HCT116 (cell line): ENCODE measurements around the gene AP5S1. TPM values are rescaled to one million over a fixed set of nuclear protein-coding genes. Genes with fewer than 3 reads are reported as not detected.

ENCODE experiments used
- ATAC-seq: fragments of 200-7000 bp; cut with Tn5 transposase; 2 replicates; pipeline ENCODE4 v1.9.1; 2020; ENCODE audit warnings: mild to moderate bottlenecking, moderate library complexity
- BruUV-seq: library from RNA; stranded (reverse); fragments of 400-500 nt; replicated peaks from 2 replicates; lab custom pipeline; 2021; lab: Mats Ljungman, UMichigan
- CTCF ChIA-PET: fragments of 300-600 bp; sonication (Branson Sonifier 250); formaldehyde crosslinking; loops from one replicate; lab custom pipeline; 2021; ENCODE audit warnings: antibody characterized with exemption; lab: Charles Lee
- POLR2A ChIA-PET: fragments of 300-600, 350-600 bp; sonication (Branson Sonifier 250); formaldehyde crosslinking; loops from one replicate; lab custom pipeline; 2021; ENCODE audit warnings: antibody characterized with exemption; lab: Charles Lee
- RAD21 ChIA-PET, 2 experiments: fragments of 300-600 bp; sonication (Branson Sonifier 250); formaldehyde crosslinking; loops; one replicate each; lab custom pipeline; 2023; ENCODE audit warnings: low total read pairs in 2 of 2; ENCODE audit not compliant: uncharacterized antibody in 2 of 2, unreplicated experiment in 2 of 2, low non-redundant PET in 1 of 2; lab: Charles Lee
- DNase-seq: peaks from one replicate; pipeline ENCODE4 v3.0.0-alpha.2; 2010; ENCODE audit warnings: low read depth, low spot score
- H2AFZ ChIP-seq: fragments of 200-600 bp; shearing (Covaris generic), sonication (generic); 2 replicates; pipeline ENCODE4 v1.6.1; 2017; ENCODE audit warnings: low read depth, mixed run types, mixed read lengths, antibody characterized with exemption, low read length; ENCODE audit not compliant: poor library complexity, severe bottlenecking
- H3K27ac ChIP-seq: 2 replicates; pipeline ENCODE4 v1.5.1; 2012; ENCODE audit warnings: low read depth, low read length
- H3K27me3 ChIP-seq: fragments of 200-600 bp; sonication (generic); 2 replicates; pipeline ENCODE4 v1.6.1; 2016; ENCODE audit warnings: mixed run types, low read length, mixed read lengths; ENCODE audit not compliant: insufficient read depth
- H3K36me3 ChIP-seq, 2 experiments: fragments of 200-500 bp in 1 of 2; fragments of 200-600 bp in 1 of 2; sonication (Bioruptor generic) in 1 of 2; sonication (generic) in 1 of 2; 2 replicates each; pipeline versions ENCODE4 v1.5.1 to v1.6.1; 2014 to 2016; ENCODE audit warnings: low read length in 2 of 2, inconsistent platforms in 1 of 2, mixed read lengths in 1 of 2, mixed run types in 1 of 2; ENCODE audit not compliant: insufficient read depth in 2 of 2, control insufficient read depth in 1 of 2
- H3K4me1 ChIP-seq, 2 experiments: fragments of 200-600 bp in 1 of 2; sonication (generic) in 1 of 2; 2 replicates each; pipeline versions ENCODE4 v1.5.1 to v1.6.1; 2012 to 2017; ENCODE audit warnings: low read length in 2 of 2, inconsistent platforms in 1 of 2, mild to moderate bottlenecking in 1 of 2, mixed read lengths in 1 of 2, mixed run types in 1 of 2, moderate library complexity in 1 of 2; ENCODE audit not compliant: insufficient read depth in 2 of 2, control insufficient read depth in 1 of 2
- H3K4me2 ChIP-seq: fragments of 200-600 bp; sonication (generic); 2 replicates; pipeline ENCODE4 v1.6.1; 2017; ENCODE audit warnings: mixed run types, low read length, mixed read lengths
- H3K4me3 ChIP-seq, 2 experiments: fragments of 200-600 bp in 1 of 2; sonication (generic) in 1 of 2; replicated peaks in 1 of 2; 2 replicates each; pipeline ENCODE4 v1.5.1; 2011 to 2016; ENCODE audit warnings: low read length in 2 of 2, control low read depth in 1 of 2, low read depth in 1 of 2, mild to moderate bottlenecking in 1 of 2, mixed read lengths in 1 of 2, mixed run types in 1 of 2
- H3K79me2 ChIP-seq: fragments of 200-600 bp; sonication (generic); 2 replicates; pipeline ENCODE4 v1.6.1; 2017; ENCODE audit warnings: mild to moderate bottlenecking, mixed run types, low read length, moderate library complexity, mixed read lengths; ENCODE audit not compliant: insufficient read depth
- H3K9ac ChIP-seq: fragments of 200-600 bp; sonication (generic); 2 replicates; pipeline ENCODE4 v1.6.1; 2016; ENCODE audit warnings: low read length, mixed read lengths
- H3K9me2 ChIP-seq: fragments of 200-600 bp; sonication (generic), shearing (Covaris generic); 2 replicates; pipeline ENCODE4 v1.6.1; 2017; ENCODE audit warnings: mixed run types, mild to moderate bottlenecking, moderate library complexity; ENCODE audit not compliant: insufficient read depth
- H3K9me3 ChIP-seq, 2 experiments: fragments of 200-500 bp in 1 of 2; fragments of 200-600 bp in 1 of 2; sonication (Bioruptor generic) in 1 of 2; sonication (generic) in 1 of 2; 2 replicates each; pipeline ENCODE4 v1.6.1; 2014 to 2017; ENCODE audit warnings: low read length in 2 of 2, mixed read lengths in 2 of 2, inconsistent platforms in 1 of 2, low read depth in 1 of 2, mild to moderate bottlenecking in 1 of 2, mixed run types in 1 of 2, moderate library complexity in 1 of 2; ENCODE audit not compliant: control insufficient read depth in 1 of 2, insufficient read depth in 1 of 2
- H4K20me1 ChIP-seq: fragments of 200-600 bp; sonication (generic), shearing (Covaris generic); 2 replicates; pipeline ENCODE4 v1.6.1; 2017; ENCODE audit warnings: mixed run types, mild to moderate bottlenecking, moderate library complexity; ENCODE audit not compliant: insufficient read depth
- CBX3 ChIP-seq: IDR thresholded peaks from 2 replicates; pipeline ENCODE4 v1.6.1; 2012; ENCODE audit warnings: low read depth
- CTCF ChIP-seq, 3 experiments: fragments of 200-600 bp in 1 of 3; sonication (generic) in 1 of 3; IDR thresholded peaks in 2 of 3; conservative IDR thresholded peaks in 1 of 3; 2 replicates each; pipeline ENCODE4 v1.5.1; 2012 to 2017; ENCODE audit warnings: low read depth in 2 of 3, low read length in 2 of 3, antibody characterized with exemption in 1 of 3, borderline replicate concordance in 1 of 3, control low read depth in 1 of 3, mild to moderate bottlenecking in 1 of 3, mixed read lengths in 1 of 3, mixed run types in 1 of 3, moderate library complexity in 1 of 3; ENCODE audit not compliant: insufficient read depth in 1 of 3
- EGR1 ChIP-seq: IDR thresholded peaks from 2 replicates; pipeline ENCODE4 v1.6.1; 2012; ENCODE audit warnings: low read depth
- ELF1 ChIP-seq: IDR thresholded peaks from 2 replicates; pipeline ENCODE4 v1.6.1; 2012; ENCODE audit warnings: low read depth, borderline replicate concordance
- EZH2phosphoT487 ChIP-seq: fragments of 200-600 bp; IDR thresholded peaks from 2 replicates; pipeline ENCODE4 v1.6.1; 2018; ENCODE audit warnings: antibody characterized with exemption, borderline replicate concordance
- FOSL1 ChIP-seq: IDR thresholded peaks from 2 replicates; pipeline ENCODE4 v1.6.1; 2012; ENCODE audit warnings: low read depth
- JUND ChIP-seq: IDR thresholded peaks from 2 replicates; pipeline ENCODE4 v1.6.1; 2012
- MAX ChIP-seq: IDR thresholded peaks from 2 replicates; pipeline ENCODE4 v1.6.1; 2012
- POLR2AphosphoS5 ChIP-seq: IDR thresholded peaks from 2 replicates; pipeline ENCODE4 v1.6.1; 2011; ENCODE audit warnings: mild to moderate bottlenecking, low read depth, low read length, moderate library complexity
- RAD21 ChIP-seq: IDR thresholded peaks from 2 replicates; pipeline ENCODE4 v1.6.1; 2012; ENCODE audit warnings: low read depth, mild to moderate bottlenecking
- SIN3A ChIP-seq: IDR thresholded peaks from 2 replicates; pipeline ENCODE4 v1.6.1; 2012; ENCODE audit warnings: low read depth
- SP1 ChIP-seq: IDR thresholded peaks from 2 replicates; pipeline ENCODE4 v1.6.1; 2012; ENCODE audit warnings: low read depth
- SRF ChIP-seq: IDR thresholded peaks from 2 replicates; pipeline ENCODE4 v1.6.1; 2012; ENCODE audit warnings: low read depth
- TCF7L2 ChIP-seq: IDR thresholded peaks from 2 replicates; pipeline ENCODE4 v1.7.0; 2011; ENCODE audit warnings: borderline replicate concordance, inconsistent platforms; ENCODE audit not compliant: insufficient read depth, insufficient read length; ENCODE audit errors: extremely low read depth
- YY1 ChIP-seq: IDR thresholded peaks from 2 replicates; pipeline ENCODE4 v1.6.1; 2011; ENCODE audit warnings: low read length, low read depth, moderate library complexity, mild to moderate bottlenecking; ENCODE audit not compliant: insufficient replicate concordance; ENCODE audit errors: extremely low read depth
- ZBTB33 ChIP-seq: IDR thresholded peaks from 2 replicates; pipeline ENCODE4 v1.6.1; 2011; ENCODE audit warnings: mild to moderate bottlenecking, low read length, moderate library complexity; ENCODE audit not compliant: insufficient replicate concordance; ENCODE audit errors: extremely low read depth
- ZFX ChIP-seq: fragments of 450-650 bp; IDR thresholded peaks from 2 replicates; pipeline ENCODE4 v1.6.1; 2017
- ZNF274 ChIP-seq: fragments of 200-500 bp; sonication (Bioruptor generic); IDR thresholded peaks from 2 replicates; pipeline ENCODE4 v1.6.1; 2014; ENCODE audit warnings: mild to moderate bottlenecking, low read depth, low read length, inconsistent platforms
- intact Hi-C: fragments of 100-400 bp; cut with micrococcal nuclease; formaldehyde crosslinking; loops from 2 replicates; pipeline ENCODE4 v1.10.0; 2022
- total RNA-seq: library from RNA; stranded (reverse); gene quantifications from one replicate; pipeline ENCODE4 v1.2.1, GENCODE V29; 2021; ENCODE audit not compliant: unreplicated experiment
- TF ChIP-seq, protein P1 (sequence below): IDR thresholded peaks from 2 replicates; pipeline ENCODE4 v1.6.1; 2012; ENCODE audit warnings: low read depth
- TF ChIP-seq, protein P2 (sequence below): IDR thresholded peaks from 2 replicates; pipeline ENCODE4 v1.6.1; 2012

AP5S1 gene
- total RNA-seq, 1 experiment from 2014 or later: 12.1 TPM

GRCh38 chr20:3866464-3866863, 46.1 kb downstream of the AP5S1 start:
- ChIA-PET POLR2A (no interaction called here), RAD21 (no interaction called here), CTCF (no interaction called here)
- DNase-seq: no peak
- intact Hi-C loops: no loop called here
- peak; percentile 7; the same call in 1 of the 2 replicates for ATAC-seq
- H2AFZ ChIP-seq: no peak overlapping the region
- no peak overlapping the region for H3K27ac ChIP-seq
- H3K4me2 ChIP-seq: no peak overlapping the region
- H3K4me1 ChIP-seq: no peaks in the 10 kb centered on the region
- peaks cover 37 to 59% of the 10 kb centered on the region in 2 experiments for H3K36me3 ChIP-seq
- H4K20me1 ChIP-seq: no peaks in the 10 kb centered on the region
- H3K4me3 ChIP-seq: no peak overlapping the region
- peaks cover 4% of the 10 kb centered on the region; the same call in 1 of the 2 replicates for H3K79me2 ChIP-seq
- no TSS peak for BruUV-seq
- no peaks in the 10 kb centered on the region for H3K27me3 ChIP-seq
- no peak for TF ChIP-seq SP1
- no peak for TF ChIP-seq YY1
- no peak for TF ChIP-seq SRF
- no peak for TF ChIP-seq ZFX
- no peak for TF ChIP-seq MAX
- TF ChIP-seq SIN3A: no peak
- no peak for TF ChIP-seq ZNF274
- TF ChIP-seq RAD21: no peak
- TF ChIP-seq CBX3: no peak
- TF ChIP-seq, protein P1, sequence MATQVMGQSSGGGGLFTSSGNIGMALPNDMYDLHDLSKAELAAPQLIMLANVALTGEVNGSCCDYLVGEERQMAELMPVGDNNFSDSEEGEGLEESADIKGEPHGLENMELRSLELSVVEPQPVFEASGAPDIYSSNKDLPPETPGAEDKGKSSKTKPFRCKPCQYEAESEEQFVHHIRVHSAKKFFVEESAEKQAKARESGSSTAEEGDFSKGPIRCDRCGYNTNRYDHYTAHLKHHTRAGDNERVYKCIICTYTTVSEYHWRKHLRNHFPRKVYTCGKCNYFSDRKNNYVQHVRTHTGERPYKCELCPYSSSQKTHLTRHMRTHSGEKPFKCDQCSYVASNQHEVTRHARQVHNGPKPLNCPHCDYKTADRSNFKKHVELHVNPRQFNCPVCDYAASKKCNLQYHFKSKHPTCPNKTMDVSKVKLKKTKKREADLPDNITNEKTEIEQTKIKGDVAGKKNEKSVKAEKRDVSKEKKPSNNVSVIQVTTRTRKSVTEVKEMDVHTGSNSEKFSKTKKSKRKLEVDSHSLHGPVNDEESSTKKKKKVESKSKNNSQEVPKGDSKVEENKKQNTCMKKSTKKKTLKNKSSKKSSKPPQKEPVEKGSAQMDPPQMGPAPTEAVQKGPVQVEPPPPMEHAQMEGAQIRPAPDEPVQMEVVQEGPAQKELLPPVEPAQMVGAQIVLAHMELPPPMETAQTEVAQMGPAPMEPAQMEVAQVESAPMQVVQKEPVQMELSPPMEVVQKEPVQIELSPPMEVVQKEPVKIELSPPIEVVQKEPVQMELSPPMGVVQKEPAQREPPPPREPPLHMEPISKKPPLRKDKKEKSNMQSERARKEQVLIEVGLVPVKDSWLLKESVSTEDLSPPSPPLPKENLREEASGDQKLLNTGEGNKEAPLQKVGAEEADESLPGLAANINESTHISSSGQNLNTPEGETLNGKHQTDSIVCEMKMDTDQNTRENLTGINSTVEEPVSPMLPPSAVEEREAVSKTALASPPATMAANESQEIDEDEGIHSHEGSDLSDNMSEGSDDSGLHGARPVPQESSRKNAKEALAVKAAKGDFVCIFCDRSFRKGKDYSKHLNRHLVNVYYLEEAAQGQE: no peak
- TF ChIP-seq ZBTB33: no peak
- TF ChIP-seq EZH2phosphoT487: no peak
- no peak for TF ChIP-seq CTCF (IDR thresholded peaks at IDR 0.05 in 2 of 3, conservative IDR thresholded peaks at IDR 0.05 in 1 of 3; ENCODE audit: borderline replicate concordance in 1 of 3, insufficient read depth in 1 of 3, low read depth in 2 of 3, low read length in 2 of 3)
- TF ChIP-seq ELF1: no peak
- no peak for TF ChIP-seq JUND
- no peak for TF ChIP-seq EGR1
- no peak for TF ChIP-seq POLR2AphosphoS5
- TF ChIP-seq TCF7L2: no peak
- TF ChIP-seq FOSL1: no peak
- TF ChIP-seq, protein P2, sequence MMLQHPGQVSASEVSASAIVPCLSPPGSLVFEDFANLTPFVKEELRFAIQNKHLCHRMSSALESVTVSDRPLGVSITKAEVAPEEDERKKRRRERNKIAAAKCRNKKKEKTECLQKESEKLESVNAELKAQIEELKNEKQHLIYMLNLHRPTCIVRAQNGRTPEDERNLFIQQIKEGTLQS: no peak
- H3K9me2 ChIP-seq: no peaks in the 10 kb centered on the region
- peaks cover 0 to 7% of the 10 kb centered on the region in 2 experiments; a peak in 1 of 4 replicates for H3K9me3 ChIP-seq
- H3K9ac ChIP-seq: no peak overlapping the region
